Stomach smooth muscle (tissue), 2 donors: ENCODE measurements around the gene LIPC.

Experiments used
- H3K27ac ChIP-seq: one replicate; pipeline ENCODE4 v1.7.0; 2013; ENCODE audit warnings: mild to moderate bottlenecking, low read length, inconsistent platforms
- H3K27me3 ChIP-seq, 2 donors: one replicate each; pipeline ENCODE4 v1.7.0; 2013; ENCODE audit warnings: low read length in 2 of 2; ENCODE audit not compliant: insufficient read depth in 2 of 2, control insufficient read depth in 1 of 2
- H3K36me3 ChIP-seq, 2 donors: one replicate each; pipeline ENCODE4 v1.7.0; 2013; ENCODE audit warnings: low read length in 2 of 2; ENCODE audit not compliant: control insufficient read depth in 2 of 2, insufficient read depth in 2 of 2
- H3K4me1 ChIP-seq: one replicate; pipeline ENCODE4 v1.7.0; 2013; ENCODE audit warnings: low read length; ENCODE audit not compliant: control insufficient read depth, insufficient read depth
- H3K4me3 ChIP-seq, 2 donors: one replicate each; pipeline ENCODE4 v1.7.0; 2013; ENCODE audit warnings: low read length in 2 of 2
- H3K9ac ChIP-seq, 2 donors: one replicate each; pipeline ENCODE4 v1.7.0; 2013; ENCODE audit warnings: low read length in 2 of 2, mild to moderate bottlenecking in 1 of 2
- H3K9me3 ChIP-seq, 2 donors: one replicate each; pipeline ENCODE4 v1.7.0; 2013; ENCODE audit warnings: low read length in 2 of 2; ENCODE audit not compliant: control insufficient read depth in 2 of 2
- donor health status: healthy.
- donor health status: Pancreatic carcinoma.

The LIPC gene

DNA sequence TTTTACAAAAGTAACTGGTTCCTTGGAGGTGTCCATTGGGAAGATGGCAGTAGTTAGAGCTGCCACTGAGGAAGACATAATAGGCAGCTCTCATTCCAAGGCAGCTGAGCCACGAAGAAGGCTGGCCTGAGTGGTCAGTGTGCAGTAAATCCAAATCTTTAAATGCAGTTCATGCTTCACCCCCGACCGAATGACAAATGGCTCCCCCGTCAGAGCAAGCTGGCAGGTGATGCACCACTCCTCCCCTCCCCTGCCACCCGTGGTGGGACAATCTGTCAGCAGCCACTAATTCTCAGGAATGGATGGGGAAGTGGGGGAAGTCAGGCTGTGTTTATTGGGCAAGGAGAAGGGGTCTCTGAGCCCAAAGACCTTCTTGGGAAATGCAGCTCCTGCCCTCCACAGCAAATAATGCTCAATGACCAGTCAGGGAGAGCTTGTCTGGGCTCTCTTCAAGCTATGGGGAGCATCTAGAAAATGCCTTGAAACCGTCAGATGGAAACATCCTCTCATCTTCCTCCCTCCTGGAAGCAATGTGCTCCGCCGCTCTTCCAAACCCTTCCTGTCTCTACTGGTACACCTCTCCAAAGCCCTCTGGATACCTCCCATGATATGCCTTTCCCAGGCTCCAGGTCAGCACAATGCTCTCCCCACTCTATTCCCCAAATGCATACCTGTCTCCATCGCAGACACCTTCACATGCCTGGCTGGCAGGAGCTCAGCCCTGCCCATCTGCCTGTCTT lies 65.4 kb downstream of the LIPC start:
- Histone ChIP-seq H3K27ac (no peak overlapping the region), H3K36me3 (no peaks in the 10 kb centered on the region), H3K4me3 (no peak overlapping the region), H3K27me3 (peaks cover 0 to 2% of the 10 kb centered on the region in 2 donors), H3K9ac (no peak overlapping the region), H3K4me1 (no peaks in the 10 kb centered on the region), H3K9me3 (no peaks in the 10 kb centered on the region)

DNA sequence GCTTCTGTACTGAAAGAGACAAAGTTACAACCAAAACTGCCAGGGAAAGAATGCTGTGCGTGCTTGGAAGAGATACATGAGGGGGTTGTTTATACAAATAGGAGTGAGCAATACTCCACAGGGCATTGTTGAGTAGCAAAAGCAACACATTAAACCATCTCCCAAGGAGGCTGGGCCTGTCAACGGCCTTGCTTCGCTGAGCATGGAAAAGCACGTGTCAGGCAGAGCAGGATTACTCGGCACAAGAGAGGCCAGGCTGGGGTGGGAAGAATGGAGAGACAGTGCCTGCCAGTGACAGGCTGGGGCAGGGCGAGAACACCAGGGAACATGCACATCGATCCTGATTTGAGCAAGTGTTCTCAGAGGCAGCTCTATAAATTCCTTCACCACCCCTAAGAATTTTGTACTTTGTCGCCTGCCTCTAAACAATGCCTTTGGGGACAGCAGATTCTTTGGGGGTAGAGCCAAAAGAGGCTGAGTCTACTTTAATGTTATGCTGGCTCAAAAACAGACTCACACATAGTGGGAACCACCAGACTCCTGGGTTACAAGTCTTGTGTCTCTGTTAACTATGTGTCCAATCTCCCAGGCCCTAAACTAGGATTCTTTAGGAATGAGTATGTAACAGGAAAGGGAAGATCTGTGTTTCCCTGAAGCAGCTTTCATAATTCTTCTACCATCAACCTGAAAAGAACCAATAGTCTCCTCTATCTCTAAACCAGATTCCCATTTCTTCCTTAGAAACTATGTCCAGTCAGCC lies 67.2 kb downstream of the LIPC start:
- H3K9me3 ChIP-seq = no peaks in the 10 kb centered on the region
- H3K4me3 ChIP-seq = no peak overlapping the region
- H3K27ac ChIP-seq = no peak overlapping the region
- no peak overlapping the region for H3K9ac ChIP-seq
- no peaks in the 10 kb centered on the region for H3K4me1 ChIP-seq
- H3K27me3 ChIP-seq = peaks cover 0 to 2% of the 10 kb centered on the region in 2 donors
- no peaks in the 10 kb centered on the region for H3K36me3 ChIP-seq

DNA sequence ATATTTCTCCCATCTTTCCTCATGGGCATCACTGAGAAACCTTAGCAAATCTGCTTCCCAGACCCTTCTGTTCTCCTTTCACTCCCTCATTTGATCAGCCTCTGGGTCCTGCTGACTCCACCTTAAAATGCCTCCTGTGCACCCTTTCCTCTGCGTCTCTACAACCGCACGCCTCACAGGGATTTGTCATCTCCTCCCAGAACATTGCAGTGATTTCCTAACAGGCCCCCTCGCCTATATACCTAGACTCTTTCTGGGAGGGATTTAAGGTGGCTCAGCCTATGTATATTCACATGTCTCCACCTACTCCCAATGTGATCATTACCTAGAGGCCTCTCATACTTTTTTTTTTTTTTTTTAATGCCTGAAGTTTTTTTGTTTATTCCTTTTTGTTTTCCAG lies 69.2 kb downstream of the LIPC start:
- Histone ChIP-seq H3K4me3 (no peak overlapping the region), H3K36me3 (no peaks in the 10 kb centered on the region), H3K4me1 (no peaks in the 10 kb centered on the region), H3K27me3 (peaks cover 0 to 2% of the 10 kb centered on the region in 2 donors), H3K9me3 (no peaks in the 10 kb centered on the region), H3K9ac (no peak overlapping the region), H3K27ac (no peak overlapping the region)

GRCh38 chr15:58501636-58502188 lies 69.9 kb downstream of the LIPC start:
- no peaks in the 10 kb centered on the region for H3K4me1 ChIP-seq
- H3K27ac ChIP-seq = no peak overlapping the region
- H3K9ac ChIP-seq = no peak overlapping the region
- H3K4me3 ChIP-seq = no peak overlapping the region
- H3K36me3 ChIP-seq = no peaks in the 10 kb centered on the region
- H3K27me3 ChIP-seq = peaks cover 0 to 2% of the 10 kb centered on the region in 2 donors
- H3K9me3 ChIP-seq = no peaks in the 10 kb centered on the region

DNA sequence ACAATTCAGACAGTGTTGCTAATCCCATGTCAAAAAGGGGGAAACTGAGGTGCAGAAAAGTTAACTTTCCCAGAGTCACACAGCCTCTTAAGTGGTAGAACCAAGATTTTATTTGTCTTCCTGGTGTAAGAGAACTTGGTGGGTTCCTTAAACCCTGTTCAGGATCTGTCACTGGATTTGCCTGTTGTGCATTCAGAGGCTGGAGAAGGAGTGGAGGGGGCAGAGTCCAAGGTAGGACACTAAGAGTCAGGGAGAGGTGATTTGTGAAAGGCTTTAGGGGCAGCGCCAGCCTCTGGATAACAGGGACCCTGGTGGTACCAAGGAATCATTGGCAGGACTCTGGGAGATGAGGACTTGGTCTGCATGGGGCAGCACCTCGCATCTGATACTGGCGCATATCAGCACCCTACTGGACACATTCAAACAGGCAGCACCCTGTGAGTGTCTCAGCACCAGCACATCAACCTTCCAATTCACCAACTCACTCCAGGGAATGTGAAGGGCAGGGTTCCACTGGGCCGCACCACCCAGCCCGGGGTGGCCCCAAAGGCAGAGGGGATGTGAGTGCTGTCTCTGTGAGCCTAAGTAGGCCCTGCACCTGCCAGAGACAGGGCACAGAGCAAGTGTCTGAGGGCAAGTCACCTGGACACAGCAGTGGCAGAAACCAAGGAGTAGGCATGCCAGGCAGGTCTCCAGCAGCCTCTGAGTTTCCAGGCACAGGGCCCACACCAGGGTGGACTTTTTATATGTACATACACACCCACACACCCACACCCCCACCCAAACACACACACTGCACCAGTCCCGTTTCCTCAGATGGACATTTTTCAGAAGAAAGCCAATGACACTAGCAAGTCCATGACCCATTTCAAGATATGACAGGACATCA lies 71.6 kb downstream of the LIPC start:
- Histone ChIP-seq H3K9me3 (no peaks in the 10 kb centered on the region), H3K9ac (no peak overlapping the region), H3K36me3 (no peaks in the 10 kb centered on the region), H3K27me3 (no peaks in the 10 kb centered on the region), H3K4me1 (no peaks in the 10 kb centered on the region), H3K4me3 (no peak overlapping the region), H3K27ac (no peak overlapping the region)

GRCh38 chr15:58504674-58505234 lies 73.0 kb downstream of the LIPC start:
- H3K36me3 ChIP-seq = no peaks in the 10 kb centered on the region
- no peaks in the 10 kb centered on the region for H3K4me1 ChIP-seq
- H3K9me3 ChIP-seq = no peaks in the 10 kb centered on the region
- H3K27ac ChIP-seq = no peak overlapping the region
- H3K9ac ChIP-seq = no peak overlapping the region
- H3K27me3 ChIP-seq = no peaks in the 10 kb centered on the region
- no peak overlapping the region for H3K4me3 ChIP-seq

GRCh38 chr15:58505581-58505980 lies 73.8 kb downstream of the LIPC start:
- H3K36me3 ChIP-seq = no peaks in the 10 kb centered on the region
- H3K9me3 ChIP-seq = no peaks in the 10 kb centered on the region
- H3K4me3 ChIP-seq = no peak overlapping the region
- H3K27me3 ChIP-seq = no peaks in the 10 kb centered on the region
- H3K27ac ChIP-seq = no peak overlapping the region
- H3K9ac ChIP-seq = no peak overlapping the region
- no peaks in the 10 kb centered on the region for H3K4me1 ChIP-seq

DNA sequence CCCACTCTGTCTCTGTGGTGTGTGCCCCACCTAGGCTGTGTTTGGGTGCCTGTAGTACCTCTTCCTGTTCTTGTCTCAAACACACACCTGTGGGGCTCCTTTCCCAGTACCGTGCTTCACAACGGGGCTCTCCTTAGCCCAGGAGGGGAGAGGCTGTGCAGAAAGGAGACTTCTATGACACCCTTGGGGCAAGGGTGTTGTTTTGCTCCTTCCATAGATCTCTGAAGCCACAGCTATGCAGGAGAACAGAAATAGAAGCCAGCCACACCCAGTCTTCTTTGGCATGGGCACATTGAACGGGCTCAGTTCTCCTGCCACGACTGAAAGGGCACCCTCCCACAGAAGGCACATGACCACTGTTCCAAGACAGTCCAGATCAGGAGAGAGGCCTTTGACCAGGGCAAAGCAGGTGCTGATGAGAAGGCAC lies 74.3 kb downstream of the LIPC start:
- Histone ChIP-seq H3K27ac (no peak overlapping the region), H3K4me3 (no peak overlapping the region), H3K9me3 (no peaks in the 10 kb centered on the region), H3K4me1 (no peaks in the 10 kb centered on the region), H3K27me3 (no peaks in the 10 kb centered on the region), H3K9ac (no peak overlapping the region), H3K36me3 (no peaks in the 10 kb centered on the region)

- Histone ChIP-seq H3K9me3 (no peaks in the 10 kb centered on the region), H3K4me1 (no peaks in the 10 kb centered on the region), H3K36me3 (no peaks in the 10 kb centered on the region), H3K27me3 (no peaks in the 10 kb centered on the region), H3K4me3 (no peak overlapping the region), H3K27ac (no peak overlapping the region), H3K9ac (no peak overlapping the region)
These were observed 75.2 kb downstream of the LIPC start for GRCh38 chr15:58506783-58507668.
